ENCODE measurements around the gene GINS3. TPM values are rescaled to one million over a fixed set of nuclear protein-coding genes. Genes with fewer than 3 reads are reported as not detected.
"Not testable (repeated sequence)": the region's sequence is repeated elsewhere in the genome, so short reads cannot be mapped to it uniquely, and the experiment has no call there.

The GINS3 gene
- total RNA-seq, 1 experiment from 2014 or later: 15.2 TPM

- H3K9me3 Mint-ChIP-seq (ENCODE audit: unreplicated experiment): no peaks in the 10 kb centered on the region
- no TSS peak for BruUV-seq (replicated peaks)
Measured at GRCh38 chr16:58389724-58390123, 2.5 kb upstream of the GINS3 start.

GRCh38 chr16:58393138-58393504 lies 850 bp downstream of the GINS3 start:
- CTCF ChIA-PET: interaction anchor here (1.0 to 1.5 kb wide), 3 partner anchors 8 to 268 kb away, joined by 3 to 5 read pairs (median 5); no protein-coding TSS in a partner anchor

More at GRCh38 chr16:58389724-58390123, 2.5 kb upstream of the GINS3 start:
- no peaks in the 10 kb centered on the region for H3K36me3 ChIP-seq (ENCODE audit: control insufficient read depth, insufficient read depth, low read length)
- H3K9me3 ChIP-seq: no peaks in the 10 kb centered on the region
- ChIA-PET CTCF (no interaction called here), POLR2A (no interaction called here)
- no peak overlapping the region for H3K4me3 ChIP-seq (ENCODE audit: low read depth, low read length)
- Mint-ChIP-seq H3K4me3 (ENCODE audit: unreplicated experiment) (no peak overlapping the region), H3K27ac (ENCODE audit: unreplicated experiment) (no peak overlapping the region), H3K36me3 (ENCODE audit: insufficient read depth, unreplicated experiment) (peaks cover 8% of the 10 kb centered on the region), H3K4me1 (ENCODE audit: low read depth, unreplicated experiment) (no peaks in the 10 kb centered on the region), H3K27me3 (ENCODE audit: insufficient read depth, unreplicated experiment) (peaks cover 9% of the 10 kb centered on the region)
- intact Hi-C loops (cut with micrococcal nuclease; ENCODE audit: unreplicated experiment): loop anchor here (5.0 kb wide), 2 partner anchors 68 to 98 kb away; no protein-coding TSS in a partner anchor
- no peak for TF ChIP-seq CTCF (IDR thresholded peaks at IDR 0.05; ENCODE audit: insufficient read depth in 1 of 2, low read depth in 1 of 2, low read length in 1 of 2, severe bottlenecking in 1 of 2, unreplicated experiment in 1 of 2)
- no peak for DNase-seq
- H3K27me3 ChIP-seq (replicated peaks; ENCODE audit: control insufficient read depth, insufficient read depth, low read length): no peaks in the 10 kb centered on the region
- no peaks in the 10 kb centered on the region for H3K4me1 ChIP-seq

GRCh38 chr16:58396897-58397296 lies 4.6 kb downstream of the GINS3 start:
- H3K4me3 Mint-ChIP-seq (ENCODE audit: unreplicated experiment); intact Hi-C loops (cut with micrococcal nuclease; ENCODE audit: unreplicated experiment); H3K27me3 Mint-ChIP-seq (ENCODE audit: insufficient read depth, unreplicated experiment); POLR2A ChIA-PET; H3K4me1 ChIP-seq; H3K27me3 ChIP-seq (replicated peaks; ENCODE audit: control insufficient read depth, insufficient read depth, low read length); H3K9me3 ChIP-seq; CTCF ChIA-PET; H3K4me3 ChIP-seq (ENCODE audit: low read depth, low read length); H3K27ac Mint-ChIP-seq (ENCODE audit: unreplicated experiment); DNase-seq; BruUV-seq (replicated peaks); H3K4me1 Mint-ChIP-seq (ENCODE audit: low read depth, unreplicated experiment); H3K9me3 Mint-ChIP-seq (ENCODE audit: unreplicated experiment); H3K36me3 ChIP-seq (ENCODE audit: control insufficient read depth, insufficient read depth, low read length): not testable (repeated sequence)
- peaks cover 14% of the 10 kb centered on the region for H3K36me3 Mint-ChIP-seq (ENCODE audit: insufficient read depth, unreplicated experiment)

More at GRCh38 chr16:58393138-58393504, 850 bp downstream of the GINS3 start:
- POLR2A ChIA-PET: interaction anchor here (1.3 kb wide), 1 partner anchor 196 kb away, joined by 4 read pairs; no protein-coding TSS in a partner anchor
- H3K4me3 Mint-ChIP-seq (ENCODE audit: unreplicated experiment): peak overlapping the region; percentile 98
- Histone ChIP-seq H3K4me1 (no peaks in the 10 kb centered on the region), H3K9me3 (no peaks in the 10 kb centered on the region), H3K4me3 (ENCODE audit: low read depth, low read length) (peak overlapping the region; percentile 82), H3K36me3 (ENCODE audit: control insufficient read depth, insufficient read depth, low read length) (no peaks in the 10 kb centered on the region; the same call in 1 of the 2 replicates), H3K27me3 (replicated peaks; ENCODE audit: control insufficient read depth, insufficient read depth, low read length) (no peaks in the 10 kb centered on the region)
- no peaks in the 10 kb centered on the region for H3K4me1 Mint-ChIP-seq (ENCODE audit: low read depth, unreplicated experiment)
- H3K36me3 Mint-ChIP-seq (ENCODE audit: insufficient read depth, unreplicated experiment): peaks cover 8% of the 10 kb centered on the region
- H3K9me3 Mint-ChIP-seq (ENCODE audit: unreplicated experiment): no peaks in the 10 kb centered on the region
- intact Hi-C loops (cut with micrococcal nuclease; ENCODE audit: unreplicated experiment): loop anchor here (5.0 kb wide), 2 partner anchors 64 to 94 kb away; no protein-coding TSS in a partner anchor
- TF ChIP-seq CTCF (IDR thresholded peaks at IDR 0.05; ENCODE audit: insufficient read depth in 1 of 2, low read depth in 1 of 2, low read length in 1 of 2, severe bottlenecking in 1 of 2, unreplicated experiment in 1 of 2): no peak
- no TSS peak for BruUV-seq (replicated peaks)
- peak in 1 of 2 experiments; percentile 19 for DNase-seq
- peaks cover 9% of the 10 kb centered on the region for H3K27me3 Mint-ChIP-seq (ENCODE audit: insufficient read depth, unreplicated experiment)
- peak overlapping the region; percentile 97 for H3K27ac Mint-ChIP-seq (ENCODE audit: unreplicated experiment)
